ENCODE results near the gene FAM76A.

FAM76A gene

GRCh38 chr1:27716262-27716895 lies 9.4 kb upstream of the FAM76A start:
- DNase-seq (ENCODE audit: low read depth, low spot score) = no peak

GRCh38 chr1:27719286-27720251 lies 6.2 kb upstream of the FAM76A start:
- H3K4me3 ChIP-seq (ENCODE audit: low read length) = no peak overlapping the region
- DNase-seq (ENCODE audit: low read depth, low spot score) = peak; percentile 28

More at GRCh38 chr1:27716262-27716895, 9.4 kb upstream of the FAM76A start:
- no peak overlapping the region for H3K4me3 ChIP-seq (ENCODE audit: low read length)

- no peak for DNase-seq (ENCODE audit: low read depth, low spot score)
- peak overlapping the region; percentile 34 for H3K4me3 ChIP-seq (ENCODE audit: low read length)
Observed at GRCh38 chr1:27724961-27725373, 794 bp upstream of the FAM76A start.

- peak overlapping the region; percentile 74 for H3K4me3 ChIP-seq (ENCODE audit: low read length)
- DNase-seq (ENCODE audit: low read depth, low spot score) = no peak
Observed at GRCh38 chr1:27726173-27727044, 648 bp downstream of the FAM76A start.

GRCh38 chr1:27727126-27727525 lies 1.4 kb downstream of the FAM76A start:
- H3K4me3 ChIP-seq (ENCODE audit: low read length) = no peak overlapping the region
- no peak for DNase-seq (ENCODE audit: low read depth, low spot score)

GRCh38 chr1:27736252-27736651 lies 10.5 kb downstream of the FAM76A start:
- H3K4me3 ChIP-seq (ENCODE audit: low read length) = no peak overlapping the region
- no peak for DNase-seq (ENCODE audit: low read depth, low spot score)

- no peak for DNase-seq (ENCODE audit: low read depth, low spot score)
- H3K4me3 ChIP-seq (ENCODE audit: low read length) = no peak overlapping the region
Observed at GRCh38 chr1:27741121-27741520, 15.4 kb downstream of the FAM76A start.

GRCh38 chr1:27744556-27744955 lies 18.8 kb downstream of the FAM76A start:
- DNase-seq (ENCODE audit: low read depth, low spot score) = no peak
- no peak overlapping the region for H3K4me3 ChIP-seq (ENCODE audit: low read length)

- no peak for DNase-seq (ENCODE audit: low read depth, low spot score)
- H3K4me3 ChIP-seq (ENCODE audit: low read length) = no peak overlapping the region
Observed at GRCh38 chr1:27745466-27745865, 19.7 kb downstream of the FAM76A start.

GRCh38 chr1:27752360-27752759 lies 26.6 kb downstream of the FAM76A start:
- no peak overlapping the region for H3K4me3 ChIP-seq (ENCODE audit: low read length)
- DNase-seq (ENCODE audit: low read depth, low spot score) = no peak

GRCh38 chr1:27755286-27755685 lies 29.5 kb downstream of the FAM76A start:
- no peak for DNase-seq (ENCODE audit: low read depth, low spot score)
- H3K4me3 ChIP-seq (ENCODE audit: low read length) = no peak overlapping the region

GRCh38 chr1:27755865-27756264 lies 30.1 kb downstream of the FAM76A start:
- DNase-seq (ENCODE audit: low read depth, low spot score) = no peak
- no peak overlapping the region for H3K4me3 ChIP-seq (ENCODE audit: low read length)

- DNase-seq (ENCODE audit: low read depth, low spot score) = no peak
- H3K4me3 ChIP-seq (ENCODE audit: low read length) = no peak overlapping the region
Observed at GRCh38 chr1:27759236-27759635, 33.5 kb downstream of the FAM76A start.

- DNase-seq (ENCODE audit: low read depth, low spot score) = no peak
- H3K4me3 ChIP-seq (ENCODE audit: low read length) = no peak overlapping the region
Observed at GRCh38 chr1:27760426-27760825, 34.7 kb downstream of the FAM76A start.

- H3K4me3 ChIP-seq (ENCODE audit: low read length) = no peak overlapping the region
- DNase-seq (ENCODE audit: low read depth, low spot score) = no peak
Observed at GRCh38 chr1:27762033-27762432, 36.3 kb downstream of the FAM76A start.

GRCh38 chr1:27763358-27763757 lies 37.6 kb downstream of the FAM76A start:
- no peak overlapping the region for H3K4me3 ChIP-seq (ENCODE audit: low read length)
- DNase-seq (ENCODE audit: low read depth, low spot score) = no peak

- H3K4me3 ChIP-seq (ENCODE audit: low read length) = no peak overlapping the region
- DNase-seq (ENCODE audit: low read depth, low spot score) = no peak
Observed at GRCh38 chr1:27770293-27770830, 44.6 kb downstream of the FAM76A start.

GRCh38 chr1:27772036-27772931 lies 46.5 kb downstream of the FAM76A start:
- H3K4me3 ChIP-seq (ENCODE audit: low read length) = peak overlapping the region; percentile 97
- DNase-seq (ENCODE audit: low read depth, low spot score) = no peak
